Esophagus (tissue), 2 donors: Measurements from ENCODE around the gene MYOCD. TPM values are rescaled to one million over a fixed set of nuclear protein-coding genes. Genes with fewer than 3 reads are reported as not detected.

ENCODE experiments used
- H3K27ac ChIP-seq, 2 donors: one replicate each; pipeline ENCODE4 v1.5.1; 2013; ENCODE audit warnings: low read depth in 2 of 2, mild to moderate bottlenecking in 2 of 2, inconsistent platforms in 1 of 2, low read length in 1 of 2, moderate library complexity in 1 of 2
- H3K27me3 ChIP-seq, 2 donors: one replicate each; pipeline ENCODE4 v1.6.1; 2013; ENCODE audit warnings: low read length in 2 of 2, control low read depth in 1 of 2, mild to moderate bottlenecking in 1 of 2; ENCODE audit not compliant: insufficient read depth in 2 of 2, control insufficient read depth in 1 of 2
- H3K36me3 ChIP-seq, 2 donors: one replicate each; pipeline ENCODE4 v1.6.1; 2013; ENCODE audit warnings: low read length in 1 of 2; ENCODE audit not compliant: control insufficient read depth in 2 of 2, insufficient read depth in 2 of 2
- H3K4me1 ChIP-seq, 2 donors: one replicate each; pipeline ENCODE4 v1.6.1; 2013; ENCODE audit warnings: low read length in 1 of 2; ENCODE audit not compliant: control insufficient read depth in 2 of 2, insufficient read depth in 2 of 2
- H3K4me3 ChIP-seq, 2 donors: one replicate each; pipeline ENCODE4 v1.5.1; 2013; ENCODE audit warnings: low read length in 2 of 2, mild to moderate bottlenecking in 2 of 2, low read depth in 1 of 2, moderate library complexity in 1 of 2
- H3K9me3 ChIP-seq, 2 donors: one replicate each; pipeline ENCODE4 v1.6.1; 2013; ENCODE audit warnings: mild to moderate bottlenecking in 2 of 2, low read depth in 1 of 2, low read length in 1 of 2, moderate library complexity in 1 of 2; ENCODE audit not compliant: control insufficient read depth in 2 of 2, insufficient read depth in 1 of 2
- WGBS, 2 donors: extraction: QIAGEN DNeasy Blood & Tissue Kit; methylation state at CpG; one replicate each; pipeline ENCODE4 v1.1.7; 2013; 5-methylcytosine and 5-hydroxymethylcytosine counted together
- polyA plus RNA-seq, 2 donors: library from polyadenylated mRNA; stranded (reverse); fragments of 200-250 nt; gene quantifications; one replicate each; pipeline ENCODE4 v1.2.3, GENCODE V29; 2013
- donor health status: healthy with polysubstance abuse.
- donor health status: Bipolar disorder and iron deficiency.

The MYOCD gene
- polyA plus RNA-seq, 2 donors, result 1.2 to 2.3 TPM

GRCh38 chr17:12735517-12735916, 69.8 kb downstream of the MYOCD start:
- Histone ChIP-seq H3K27me3 (no peaks in the 10 kb centered on the region), H3K4me1 (peaks cover 4 to 6% of the 10 kb centered on the region in 2 donors), H3K27ac (peak overlapping the region in 1 of 2 donors; percentile 28), H3K36me3 (no peaks in the 10 kb centered on the region), H3K9me3 (no peaks in the 10 kb centered on the region), H3K4me3 (no peak overlapping the region)
- WGBS, 2 donors, result 75 to 83% methylated on average over 8 of the region's 8 CpGs

- Histone ChIP-seq H3K4me1 (peaks cover 0 to 3% of the 10 kb centered on the region in 2 donors), H3K36me3 (no peaks in the 10 kb centered on the region), H3K4me3 (no peak overlapping the region), H3K27me3 (no peaks in the 10 kb centered on the region), H3K9me3 (no peaks in the 10 kb centered on the region), H3K27ac (no peak overlapping the region)
- 79 to 80% methylated on average over 4 of the region's 4 CpGs for WGBS, 2 donors
These were observed 70.8 kb downstream of the MYOCD start for GRCh38 chr17:12736526-12736925.

GRCh38 chr17:12737740-12738469, 72.2 kb downstream of the MYOCD start:
- WGBS, 2 donors, result 52 to 62% methylated on average over 7 of the region's 7 CpGs
- no peak overlapping the region for H3K27ac ChIP-seq
- no peaks in the 10 kb centered on the region for H3K36me3 ChIP-seq
- peaks cover 0 to 2% of the 10 kb centered on the region in 2 donors for H3K4me1 ChIP-seq
- no peaks in the 10 kb centered on the region for H3K27me3 ChIP-seq
- H3K9me3 ChIP-seq, result no peaks in the 10 kb centered on the region
- no peak overlapping the region for H3K4me3 ChIP-seq

- 70 to 74% methylated on average over 2 of the region's 2 CpGs for WGBS, 2 donors
- Histone ChIP-seq H3K36me3 (no peaks in the 10 kb centered on the region), H3K4me3 (no peak overlapping the region), H3K27me3 (no peaks in the 10 kb centered on the region), H3K9me3 (no peaks in the 10 kb centered on the region), H3K4me1 (peaks cover 0 to 2% of the 10 kb centered on the region in 2 donors), H3K27ac (no peak overlapping the region)
These were observed 72.9 kb downstream of the MYOCD start for GRCh38 chr17:12738624-12739023.

GRCh38 chr17:12739500-12739899, 73.8 kb downstream of the MYOCD start:
- H3K27me3 ChIP-seq, result no peaks in the 10 kb centered on the region

GRCh38 chr17:12743046-12743445, 77.4 kb downstream of the MYOCD start:
- Histone ChIP-seq H3K4me3 (no peak overlapping the region), H3K27ac (no peak overlapping the region), H3K36me3 (no peaks in the 10 kb centered on the region), H3K27me3 (no peaks in the 10 kb centered on the region), H3K9me3 (no peaks in the 10 kb centered on the region), H3K4me1 (peaks cover 0 to 2% of the 10 kb centered on the region in 2 donors)
- WGBS, 2 donors, result 51 to 61% methylated on average over 3 of the region's 3 CpGs

More at GRCh38 chr17:12739500-12739899, 73.8 kb downstream of the MYOCD start:
- no peak overlapping the region for H3K27ac ChIP-seq
- H3K36me3 ChIP-seq, result no peaks in the 10 kb centered on the region
- no peak overlapping the region for H3K4me3 ChIP-seq
- 55 to 61% methylated on average over 4 of the region's 4 CpGs for WGBS, 2 donors
- peaks cover 0 to 2% of the 10 kb centered on the region in 2 donors for H3K4me1 ChIP-seq
- no peaks in the 10 kb centered on the region for H3K9me3 ChIP-seq

- Histone ChIP-seq H3K9me3 (no peaks in the 10 kb centered on the region), H3K27me3 (no peaks in the 10 kb centered on the region), H3K4me3 (no peak overlapping the region), H3K27ac (peak overlapping the region in 1 of 2 donors; percentile 13), H3K36me3 (no peaks in the 10 kb centered on the region), H3K4me1 (peaks cover 0 to 2% of the 10 kb centered on the region in 2 donors)
- WGBS, 2 donors, result 67 to 81% methylated on average over 5 of the region's 5 CpGs
These were observed 78.6 kb downstream of the MYOCD start for GRCh38 chr17:12744298-12744697.

GRCh38 chr17:12744786-12745185, 79.1 kb downstream of the MYOCD start:
- Histone ChIP-seq H3K27me3 (no peaks in the 10 kb centered on the region), H3K36me3 (no peaks in the 10 kb centered on the region), H3K4me1 (peaks cover 0 to 2% of the 10 kb centered on the region in 2 donors), H3K9me3 (no peaks in the 10 kb centered on the region), H3K4me3 (no peak overlapping the region), H3K27ac (no peak overlapping the region)
- WGBS, 2 donors, result 72 to 94% methylated on average over 1 of the region's 1 CpG

- 68 to 71% methylated on average over 7 of the region's 7 CpGs for WGBS, 2 donors
- no peaks in the 10 kb centered on the region for H3K9me3 ChIP-seq
- peaks cover 0 to 2% of the 10 kb centered on the region in 2 donors for H3K4me1 ChIP-seq
- no peaks in the 10 kb centered on the region for H3K36me3 ChIP-seq
- H3K27me3 ChIP-seq, result no peaks in the 10 kb centered on the region
- no peak overlapping the region for H3K27ac ChIP-seq
- no peak overlapping the region for H3K4me3 ChIP-seq
These were observed 79.8 kb downstream of the MYOCD start for GRCh38 chr17:12745486-12745885.

GRCh38 chr17:12756786-12757185, 91.1 kb downstream of the MYOCD start:
- H3K27me3 ChIP-seq, result no peaks in the 10 kb centered on the region
- H3K36me3 ChIP-seq, result no peaks in the 10 kb centered on the region
- no peaks in the 10 kb centered on the region for H3K4me1 ChIP-seq
- no peak overlapping the region for H3K27ac ChIP-seq
- H3K4me3 ChIP-seq, result no peak overlapping the region
- no peaks in the 10 kb centered on the region for H3K9me3 ChIP-seq
